K562 (cell line): Measurements from ENCODE around the gene NCBP2. TPM values are rescaled to one million over a fixed set of nuclear protein-coding genes. Genes with fewer than 3 reads are reported as not detected.

Experiments used
- ATF1 ChIP-seq, 2 experiments: fragments of 450-650 bp in 1 of 2; IDR thresholded peaks; 2 replicates each; pipeline ENCODE4 v1.6.1; 2016; ENCODE audit warnings: missing compliant biosample characterization in 1 of 2, missing genetic modification characterization in 1 of 2
- CREBBP ChIP-seq: IDR thresholded peaks from one replicate; pipeline ENCODE4 v1.6.1; 2012; ENCODE audit warnings: low read depth, mild to moderate bottlenecking, control low read depth, inconsistent platforms, low read length
- NFIC ChIP-seq: fragments of 450-650 bp; IDR thresholded peaks from 2 replicates; pipeline ENCODE4 v1.6.1; 2017; ENCODE audit warnings: mild to moderate bottlenecking, inconsistent platforms
- NR4A1 ChIP-seq, 2 experiments: fragments of 250-450 bp in 1 of 2; fragments of 450-650 bp in 1 of 2; sonication (Bioruptor Pico) in 1 of 2; IDR thresholded peaks; 2 replicates each; pipeline versions ENCODE4 v1.4.0 to v1.6.1; 2016 to 2020; ENCODE audit warnings: mild to moderate bottlenecking in 2 of 2, missing compliant biosample characterization in 1 of 2, missing genetic modification characterization in 1 of 2, moderate library complexity in 1 of 2
- PHF20 ChIP-seq: fragments of 450-650 bp; IDR thresholded peaks from 2 replicates; pipeline ENCODE4 v1.6.1; 2018; ENCODE audit not compliant: partially characterized antibody
- SNIP1 ChIP-seq: fragments of 450-650 bp; IDR thresholded peaks from 2 replicates; pipeline ENCODE4 v1.7.1; 2017; ENCODE audit warnings: low read depth, mild to moderate bottlenecking
- TAF1 ChIP-seq: IDR thresholded peaks from 2 replicates; pipeline ENCODE4 v1.6.1; 2011; ENCODE audit warnings: mild to moderate bottlenecking, low read length, moderate library complexity; ENCODE audit not compliant: insufficient read depth, control insufficient read depth, severe bottlenecking; ENCODE audit errors: extremely low read depth
- ZBTB33 ChIP-seq: sonication (generic); formaldehyde crosslinking; IDR thresholded peaks from 2 replicates; pipeline ENCODE4 v1.8.1; 2023; ENCODE audit warnings: mild to moderate bottlenecking, missing genetic modification reagents
- ZNF134 ChIP-seq: fragments of 250-450 bp; sonication (Bioruptor Pico); conservative IDR thresholded peaks from 2 replicates; pipeline ENCODE4 v1.4.0; 2020
- ZNF253 ChIP-seq: fragments of 250-450 bp; sonication (Bioruptor Pico); conservative IDR thresholded peaks from 2 replicates; pipeline ENCODE4 v1.6.1; 2021; ENCODE audit warnings: mild to moderate bottlenecking
- ZNF277 ChIP-seq: fragments of 250-450 bp; sonication (Bioruptor Pico); IDR thresholded peaks from 2 replicates; pipeline ENCODE4 v1.8.0; 2022; ENCODE audit warnings: inconsistent platforms, mild to moderate bottlenecking, moderate library complexity, borderline replicate concordance
- polyA plus RNA-seq, 8 experiments: library from polyadenylated mRNA; depleted of rRNA in 4 of 8; stranded (reverse) in 5 of 8; unstranded in 3 of 8; fragments of >200 nt; fragmentation: Nextera tagmentation in 2 of 8; fragmentation: Illumina TruSeq in 1 of 8; extraction: Ambion mirVana in 2 of 8; extraction: Trizol in 1 of 8; gene quantifications; 2 replicates each; pipeline versions ENCODE4 v1.2.1 to v1.2.3, GENCODE V29; 2011 to 2014; ENCODE audit warnings: inconsistent platforms in 1 of 8, missing spikeins in 1 of 8
- total RNA-seq, 7 experiments: library from RNA; depleted of rRNA in 6 of 7; stranded (reverse); fragments of >200 nt in 6 of 7; fragmentation: Illumina TruSeq in 2 of 7; extraction: Trizol in 2 of 7; gene quantifications; 2 replicates each; pipeline versions ENCODE4 v1.2.1 to v1.2.3, GENCODE V29; 2011 to 2021; ENCODE audit warnings: low replicate concordance in 1 of 7
- TF ChIP-seq, protein P1 (sequence below): fragments of 450-650 bp; IDR thresholded peaks from 2 replicates; pipeline ENCODE4 v1.6.1; 2016; ENCODE audit warnings: mild to moderate bottlenecking, moderate library complexity

The NCBP2 gene
- total and polyA plus RNA-seq, 9 of the 15 experiments (the other 6 are each of a cell fraction or from before 2014, with no cell fraction given): 56.4 to 102 (median 82.3) TPM

DNA sequence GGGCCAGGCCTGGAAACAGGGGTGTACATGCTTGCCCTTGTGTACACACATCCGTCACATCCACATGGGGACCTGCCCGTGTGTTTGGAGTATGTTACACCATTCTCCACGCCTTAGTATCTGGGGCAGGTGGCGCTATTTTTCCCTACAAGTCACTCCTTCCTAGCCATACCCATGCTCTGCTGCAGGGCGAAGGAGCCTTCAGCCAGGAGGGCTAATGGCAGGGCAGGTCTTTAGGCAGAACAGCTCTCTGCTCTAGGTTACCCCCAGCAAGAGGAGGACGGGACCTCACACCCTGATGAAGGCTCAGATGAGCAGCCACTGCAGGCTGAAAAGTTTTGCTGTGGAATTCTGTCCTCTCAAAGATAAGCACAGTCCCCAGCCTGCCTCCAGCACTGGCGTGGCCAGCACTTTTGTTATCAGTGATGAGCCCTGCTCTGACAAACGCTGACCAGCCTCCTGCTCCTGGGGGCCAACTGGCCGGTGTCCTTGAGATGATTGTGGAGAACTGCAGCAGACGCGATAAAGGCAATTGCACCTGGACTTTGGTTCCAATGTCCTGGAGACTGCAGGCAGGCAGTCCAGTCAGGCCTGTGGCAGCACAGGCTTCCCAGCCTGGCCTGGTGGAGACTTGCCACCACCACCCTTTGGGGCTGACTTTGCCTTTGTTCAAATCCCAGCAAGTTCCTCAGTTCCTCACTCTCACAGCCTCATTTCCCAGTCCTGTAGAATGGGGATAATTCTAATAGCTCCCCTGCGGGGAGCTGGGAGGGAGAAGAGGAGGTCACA, 46.1 kb upstream of the NCBP2 start (continued):
- TF ChIP-seq, protein P1, sequence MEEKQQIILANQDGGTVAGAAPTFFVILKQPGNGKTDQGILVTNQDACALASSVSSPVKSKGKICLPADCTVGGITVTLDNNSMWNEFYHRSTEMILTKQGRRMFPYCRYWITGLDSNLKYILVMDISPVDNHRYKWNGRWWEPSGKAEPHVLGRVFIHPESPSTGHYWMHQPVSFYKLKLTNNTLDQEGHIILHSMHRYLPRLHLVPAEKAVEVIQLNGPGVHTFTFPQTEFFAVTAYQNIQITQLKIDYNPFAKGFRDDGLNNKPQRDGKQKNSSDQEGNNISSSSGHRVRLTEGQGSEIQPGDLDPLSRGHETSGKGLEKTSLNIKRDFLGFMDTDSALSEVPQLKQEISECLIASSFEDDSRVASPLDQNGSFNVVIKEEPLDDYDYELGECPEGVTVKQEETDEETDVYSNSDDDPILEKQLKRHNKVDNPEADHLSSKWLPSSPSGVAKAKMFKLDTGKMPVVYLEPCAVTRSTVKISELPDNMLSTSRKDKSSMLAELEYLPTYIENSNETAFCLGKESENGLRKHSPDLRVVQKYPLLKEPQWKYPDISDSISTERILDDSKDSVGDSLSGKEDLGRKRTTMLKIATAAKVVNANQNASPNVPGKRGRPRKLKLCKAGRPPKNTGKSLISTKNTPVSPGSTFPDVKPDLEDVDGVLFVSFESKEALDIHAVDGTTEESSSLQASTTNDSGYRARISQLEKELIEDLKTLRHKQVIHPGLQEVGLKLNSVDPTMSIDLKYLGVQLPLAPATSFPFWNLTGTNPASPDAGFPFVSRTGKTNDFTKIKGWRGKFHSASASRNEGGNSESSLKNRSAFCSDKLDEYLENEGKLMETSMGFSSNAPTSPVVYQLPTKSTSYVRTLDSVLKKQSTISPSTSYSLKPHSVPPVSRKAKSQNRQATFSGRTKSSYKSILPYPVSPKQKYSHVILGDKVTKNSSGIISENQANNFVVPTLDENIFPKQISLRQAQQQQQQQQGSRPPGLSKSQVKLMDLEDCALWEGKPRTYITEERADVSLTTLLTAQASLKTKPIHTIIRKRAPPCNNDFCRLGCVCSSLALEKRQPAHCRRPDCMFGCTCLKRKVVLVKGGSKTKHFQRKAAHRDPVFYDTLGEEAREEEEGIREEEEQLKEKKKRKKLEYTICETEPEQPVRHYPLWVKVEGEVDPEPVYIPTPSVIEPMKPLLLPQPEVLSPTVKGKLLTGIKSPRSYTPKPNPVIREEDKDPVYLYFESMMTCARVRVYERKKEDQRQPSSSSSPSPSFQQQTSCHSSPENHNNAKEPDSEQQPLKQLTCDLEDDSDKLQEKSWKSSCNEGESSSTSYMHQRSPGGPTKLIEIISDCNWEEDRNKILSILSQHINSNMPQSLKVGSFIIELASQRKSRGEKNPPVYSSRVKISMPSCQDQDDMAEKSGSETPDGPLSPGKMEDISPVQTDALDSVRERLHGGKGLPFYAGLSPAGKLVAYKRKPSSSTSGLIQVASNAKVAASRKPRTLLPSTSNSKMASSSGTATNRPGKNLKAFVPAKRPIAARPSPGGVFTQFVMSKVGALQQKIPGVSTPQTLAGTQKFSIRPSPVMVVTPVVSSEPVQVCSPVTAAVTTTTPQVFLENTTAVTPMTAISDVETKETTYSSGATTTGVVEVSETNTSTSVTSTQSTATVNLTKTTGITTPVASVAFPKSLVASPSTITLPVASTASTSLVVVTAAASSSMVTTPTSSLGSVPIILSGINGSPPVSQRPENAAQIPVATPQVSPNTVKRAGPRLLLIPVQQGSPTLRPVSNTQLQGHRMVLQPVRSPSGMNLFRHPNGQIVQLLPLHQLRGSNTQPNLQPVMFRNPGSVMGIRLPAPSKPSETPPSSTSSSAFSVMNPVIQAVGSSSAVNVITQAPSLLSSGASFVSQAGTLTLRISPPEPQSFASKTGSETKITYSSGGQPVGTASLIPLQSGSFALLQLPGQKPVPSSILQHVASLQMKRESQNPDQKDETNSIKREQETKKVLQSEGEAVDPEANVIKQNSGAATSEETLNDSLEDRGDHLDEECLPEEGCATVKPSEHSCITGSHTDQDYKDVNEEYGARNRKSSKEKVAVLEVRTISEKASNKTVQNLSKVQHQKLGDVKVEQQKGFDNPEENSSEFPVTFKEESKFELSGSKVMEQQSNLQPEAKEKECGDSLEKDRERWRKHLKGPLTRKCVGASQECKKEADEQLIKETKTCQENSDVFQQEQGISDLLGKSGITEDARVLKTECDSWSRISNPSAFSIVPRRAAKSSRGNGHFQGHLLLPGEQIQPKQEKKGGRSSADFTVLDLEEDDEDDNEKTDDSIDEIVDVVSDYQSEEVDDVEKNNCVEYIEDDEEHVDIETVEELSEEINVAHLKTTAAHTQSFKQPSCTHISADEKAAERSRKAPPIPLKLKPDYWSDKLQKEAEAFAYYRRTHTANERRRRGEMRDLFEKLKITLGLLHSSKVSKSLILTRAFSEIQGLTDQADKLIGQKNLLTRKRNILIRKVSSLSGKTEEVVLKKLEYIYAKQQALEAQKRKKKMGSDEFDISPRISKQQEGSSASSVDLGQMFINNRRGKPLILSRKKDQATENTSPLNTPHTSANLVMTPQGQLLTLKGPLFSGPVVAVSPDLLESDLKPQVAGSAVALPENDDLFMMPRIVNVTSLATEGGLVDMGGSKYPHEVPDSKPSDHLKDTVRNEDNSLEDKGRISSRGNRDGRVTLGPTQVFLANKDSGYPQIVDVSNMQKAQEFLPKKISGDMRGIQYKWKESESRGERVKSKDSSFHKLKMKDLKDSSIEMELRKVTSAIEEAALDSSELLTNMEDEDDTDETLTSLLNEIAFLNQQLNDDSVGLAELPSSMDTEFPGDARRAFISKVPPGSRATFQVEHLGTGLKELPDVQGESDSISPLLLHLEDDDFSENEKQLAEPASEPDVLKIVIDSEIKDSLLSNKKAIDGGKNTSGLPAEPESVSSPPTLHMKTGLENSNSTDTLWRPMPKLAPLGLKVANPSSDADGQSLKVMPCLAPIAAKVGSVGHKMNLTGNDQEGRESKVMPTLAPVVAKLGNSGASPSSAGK: peak; percentile 73
- TF ChIP-seq PHF20 (no peak), ATF1 (CRISPR knock-in tag; IDR thresholded peaks at IDR 0.05) (no peak), ATF1 (tag; IDR thresholded peaks at IDR 0.05) (peak; percentile 82), TAF1 (peak; percentile 41), NR4A1 (CRISPR knock-in tag; IDR thresholded peaks at IDR 0.05) (0 out of 2 replicates have a peak, but pooled peaks have one; percentile 37), NR4A1 (tag; IDR thresholded peaks at IDR 0.05) (peak; percentile 77), ZBTB33 (CRISPR knock-in tag) (peak; percentile 67), ZNF134 (CRISPR knock-in tag) (peak; percentile 62), ZNF253 (CRISPR knock-in tag) (no peak), SNIP1 (no peak), CREBBP (no peak), ZNF277 (CRISPR knock-in tag) (no peak), NFIC (peak; percentile 97)
